OCI-LY3 (cell line): ENCODE results near the gene CTBP2.

Experiments
- H2AFZ ChIP-seq: fragments of 200-600, 300-600 bp; shearing (Covaris generic); 2 replicates; pipeline ENCODE4 v1.6.0; 2014; ENCODE audit warnings: antibody characterized with exemption, low read depth, low read length
- H3K27ac ChIP-seq: fragments of 200-600, 300-600 bp; sonication (generic); 2 replicates; pipeline ENCODE4 v1.5.1; 2014; ENCODE audit warnings: mild to moderate bottlenecking, low read length, moderate library complexity, mixed read lengths
- H3K27me3 ChIP-seq: fragments of 200-600, 300-600 bp; sonication (generic); 2 replicates; pipeline ENCODE4 v1.6.1; 2014; ENCODE audit warnings: low read depth, low read length, mixed read lengths
- H3K36me3 ChIP-seq: fragments of 200-600, 300-600 bp; sonication (generic); replicated peaks from 2 replicates; pipeline ENCODE3; 2014; ENCODE audit warnings: low read depth, low read length, mixed read lengths
- H3K4me1 ChIP-seq: fragments of 300-600, 200-600 bp; sonication (generic); 2 replicates; pipeline ENCODE4 v1.6.1; 2014; ENCODE audit warnings: low read length, mixed read lengths
- H3K4me2 ChIP-seq: fragments of 200-600, 300-600 bp; sonication (generic); 2 replicates; pipeline ENCODE4 v1.6.1; 2014; ENCODE audit warnings: low read length, mixed read lengths
- H3K4me3 ChIP-seq: fragments of 300-600, 200-600 bp; sonication (generic); 2 replicates; pipeline ENCODE4 v1.5.1; 2014; ENCODE audit warnings: antibody characterized with exemption, mild to moderate bottlenecking, low read length, moderate library complexity
- H3K79me2 ChIP-seq: fragments of 300-600, 200-600 bp; shearing (Covaris generic); 2 replicates; pipeline ENCODE4 v1.6.1; 2014; ENCODE audit warnings: mild to moderate bottlenecking, low read length, mixed read lengths
- H3K9ac ChIP-seq: fragments of 300-600, 200-600 bp; shearing (Covaris generic); 2 replicates; pipeline ENCODE4 v1.6.0; 2014; ENCODE audit warnings: mild to moderate bottlenecking, low read length, moderate library complexity
- H3K9me3 ChIP-seq: fragments of 200-600, 300-600 bp; shearing (Covaris generic); 2 replicates; pipeline ENCODE4 v1.6.1; 2014; ENCODE audit warnings: low read length, mixed read lengths; ENCODE audit not compliant: insufficient read depth
- H4K20me1 ChIP-seq: fragments of 200-600, 300-600 bp; sonication (generic); 2 replicates; pipeline ENCODE4 v1.6.1; 2016; ENCODE audit warnings: low read length, mixed read lengths; ENCODE audit not compliant: insufficient read depth
- EZH2phosphoT487 ChIP-seq: fragments of 200-600 bp; shearing (Covaris generic); IDR thresholded peaks from 2 replicates; pipeline ENCODE4 v1.6.1; 2018; ENCODE audit warnings: antibody characterized with exemption, mixed run types, low read depth
- TF ChIP-seq, protein P1 (sequence below): fragments of 200-600, 300-600 bp; sonication (generic); IDR thresholded peaks from 2 replicates; pipeline ENCODE4 v1.5.1; 2014; ENCODE audit warnings: antibody characterized with exemption, low read length, low read depth

The CTBP2 gene

DNA sequence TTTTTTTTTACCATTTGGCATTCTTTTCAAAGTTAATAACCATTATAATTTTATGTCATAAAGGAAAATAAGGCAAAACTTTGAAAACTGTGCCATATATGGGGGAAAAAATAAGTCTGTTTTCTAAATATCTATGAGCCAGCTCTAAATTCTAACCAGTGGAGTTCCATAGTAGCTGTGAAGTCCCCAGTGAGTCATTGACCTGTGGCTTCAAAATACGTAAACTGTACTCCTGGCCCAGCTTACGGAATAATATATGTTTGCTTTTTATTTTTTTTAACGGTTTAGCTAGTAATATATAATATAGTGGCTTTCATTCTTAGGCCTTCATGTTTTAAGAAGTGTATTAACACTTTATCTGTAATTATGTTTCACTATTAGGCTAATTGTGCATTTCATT, 197.9 kb downstream of the CTBP2 start:
- H2AFZ ChIP-seq = no peak overlapping the region
- no peak overlapping the region for H3K9ac ChIP-seq
- no peaks in the 10 kb centered on the region for H3K27me3 ChIP-seq
- H3K4me3 ChIP-seq = no peak overlapping the region
- peaks cover 6% of the 10 kb centered on the region for H3K36me3 ChIP-seq
- H3K4me2 ChIP-seq = no peak overlapping the region
- no peak for TF ChIP-seq EZH2phosphoT487
- TF ChIP-seq, protein P1, sequence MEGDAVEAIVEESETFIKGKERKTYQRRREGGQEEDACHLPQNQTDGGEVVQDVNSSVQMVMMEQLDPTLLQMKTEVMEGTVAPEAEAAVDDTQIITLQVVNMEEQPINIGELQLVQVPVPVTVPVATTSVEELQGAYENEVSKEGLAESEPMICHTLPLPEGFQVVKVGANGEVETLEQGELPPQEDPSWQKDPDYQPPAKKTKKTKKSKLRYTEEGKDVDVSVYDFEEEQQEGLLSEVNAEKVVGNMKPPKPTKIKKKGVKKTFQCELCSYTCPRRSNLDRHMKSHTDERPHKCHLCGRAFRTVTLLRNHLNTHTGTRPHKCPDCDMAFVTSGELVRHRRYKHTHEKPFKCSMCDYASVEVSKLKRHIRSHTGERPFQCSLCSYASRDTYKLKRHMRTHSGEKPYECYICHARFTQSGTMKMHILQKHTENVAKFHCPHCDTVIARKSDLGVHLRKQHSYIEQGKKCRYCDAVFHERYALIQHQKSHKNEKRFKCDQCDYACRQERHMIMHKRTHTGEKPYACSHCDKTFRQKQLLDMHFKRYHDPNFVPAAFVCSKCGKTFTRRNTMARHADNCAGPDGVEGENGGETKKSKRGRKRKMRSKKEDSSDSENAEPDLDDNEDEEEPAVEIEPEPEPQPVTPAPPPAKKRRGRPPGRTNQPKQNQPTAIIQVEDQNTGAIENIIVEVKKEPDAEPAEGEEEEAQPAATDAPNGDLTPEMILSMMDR = no peak
- peaks cover 23% of the 10 kb centered on the region for H4K20me1 ChIP-seq
- peaks cover 36% of the 10 kb centered on the region for H3K79me2 ChIP-seq
- H3K9me3 ChIP-seq = no peaks in the 10 kb centered on the region
- no peak overlapping the region for H3K27ac ChIP-seq
- H3K4me1 ChIP-seq = no peaks in the 10 kb centered on the region

DNA sequence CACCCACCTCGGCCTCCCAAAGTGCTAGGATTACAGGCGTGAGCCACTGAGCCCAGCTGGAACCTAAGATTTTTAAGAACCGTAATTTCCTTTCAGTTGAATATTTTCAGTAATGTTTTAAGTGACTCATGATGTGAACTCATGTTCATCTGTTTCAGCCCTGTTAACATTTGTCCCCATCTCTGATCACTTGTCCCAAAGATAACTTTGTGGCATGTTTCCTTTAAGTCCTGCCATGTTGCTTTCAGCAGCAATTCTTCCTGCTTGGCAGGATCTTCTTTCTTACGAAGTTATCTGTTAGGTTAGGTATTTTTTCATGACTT, 199.2 kb downstream of the CTBP2 start:
- Histone ChIP-seq H3K4me3 (no peak overlapping the region), H3K9me3 (no peaks in the 10 kb centered on the region), H3K27ac (no peak overlapping the region), H2AFZ (no peak overlapping the region), H3K4me2 (no peak overlapping the region), H4K20me1 (peaks cover 26% of the 10 kb centered on the region), H3K36me3 (no peaks in the 10 kb centered on the region), H3K79me2 (peaks cover 45% of the 10 kb centered on the region), H3K4me1 (no peaks in the 10 kb centered on the region), H3K27me3 (no peaks in the 10 kb centered on the region), H3K9ac (no peak overlapping the region)
- TF ChIP-seq EZH2phosphoT487 = no peak
- TF ChIP-seq, protein P1 = no peak

DNA sequence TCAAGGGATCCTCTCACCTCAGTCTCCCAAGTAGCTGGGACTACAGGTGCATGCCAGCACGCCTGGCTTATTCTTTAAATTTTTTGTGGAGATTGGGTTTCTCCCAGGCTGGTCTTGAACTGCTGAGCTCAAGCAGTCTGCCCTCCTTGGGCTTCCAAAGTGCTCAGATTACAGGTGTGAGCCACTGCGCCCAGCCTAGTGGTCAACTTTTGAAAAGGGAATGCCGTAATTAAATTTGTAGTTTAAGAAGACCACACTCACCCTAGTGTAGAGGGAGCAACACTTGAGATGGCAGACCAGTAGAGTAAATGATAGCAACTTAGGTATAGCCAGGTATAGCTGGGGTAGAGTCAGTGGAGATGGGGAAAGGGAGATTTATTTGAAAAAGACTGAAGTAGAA, 200.8 kb downstream of the CTBP2 start:
- Histone ChIP-seq H3K27ac (no peak overlapping the region), H3K9me3 (no peaks in the 10 kb centered on the region), H3K4me1 (no peaks in the 10 kb centered on the region), H2AFZ (no peak overlapping the region), H3K9ac (no peak overlapping the region), H3K27me3 (no peaks in the 10 kb centered on the region), H4K20me1 (peaks cover 33% of the 10 kb centered on the region), H3K79me2 (peaks cover 48% of the 10 kb centered on the region), H3K36me3 (no peaks in the 10 kb centered on the region), H3K4me3 (no peak overlapping the region), H3K4me2 (no peak overlapping the region)
- TF ChIP-seq EZH2phosphoT487 = no peak
- TF ChIP-seq, protein P1 = no peak

DNA sequence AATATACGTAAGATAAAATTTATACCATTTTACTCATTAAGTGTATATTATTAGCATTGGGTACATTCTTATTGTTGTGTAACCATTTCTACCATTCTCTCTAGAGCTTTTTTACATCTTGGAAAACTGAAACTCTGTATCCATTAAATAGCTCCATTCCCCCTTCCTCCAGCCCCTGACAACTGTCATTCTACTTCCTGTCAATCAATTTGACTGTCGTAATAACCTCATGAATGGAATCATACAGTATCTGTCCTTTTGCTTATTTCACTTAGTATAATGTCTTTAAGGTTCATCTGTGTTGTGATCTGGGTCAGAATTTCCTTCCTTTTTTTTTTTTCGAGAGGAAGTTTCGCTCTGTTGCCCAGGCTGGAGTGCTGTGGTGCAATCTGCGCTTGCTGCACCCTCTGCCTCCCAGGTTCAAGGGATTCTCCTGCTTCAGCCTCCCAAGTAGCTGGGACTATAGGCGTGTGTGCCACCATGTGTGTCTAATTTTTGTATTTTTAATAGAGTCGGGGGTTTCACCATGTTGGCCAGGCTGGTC, 202.9 kb downstream of the CTBP2 start:
- Histone ChIP-seq H3K27ac (no peak overlapping the region), H3K4me1 (no peaks in the 10 kb centered on the region), H3K9ac (no peak overlapping the region), H3K4me2 (no peak overlapping the region), H3K36me3 (no peaks in the 10 kb centered on the region), H3K9me3 (no peaks in the 10 kb centered on the region), H3K79me2 (peaks cover 57% of the 10 kb centered on the region), H3K4me3 (no peak overlapping the region), H3K27me3 (no peaks in the 10 kb centered on the region), H2AFZ (no peak overlapping the region), H4K20me1 (peaks cover 41% of the 10 kb centered on the region)
- TF ChIP-seq, protein P1 = no peak
- TF ChIP-seq EZH2phosphoT487 = no peak
